HG03175 (cell line): ENCODE measurements around the gene PYGO1.
"Not testable (repeated sequence)": the region's sequence is repeated elsewhere in the genome, so short reads cannot be mapped to it uniquely, and the experiment has no call there.

Experiments used
- ATAC-seq: cut with Tn5 transposase; IDR thresholded peaks from one replicate; pipeline ENCODE4 v1.9.1; 2021; ENCODE audit warnings: mild to moderate bottlenecking, moderate library complexity; ENCODE audit not compliant: unreplicated experiment

Gene PYGO1

DNA sequence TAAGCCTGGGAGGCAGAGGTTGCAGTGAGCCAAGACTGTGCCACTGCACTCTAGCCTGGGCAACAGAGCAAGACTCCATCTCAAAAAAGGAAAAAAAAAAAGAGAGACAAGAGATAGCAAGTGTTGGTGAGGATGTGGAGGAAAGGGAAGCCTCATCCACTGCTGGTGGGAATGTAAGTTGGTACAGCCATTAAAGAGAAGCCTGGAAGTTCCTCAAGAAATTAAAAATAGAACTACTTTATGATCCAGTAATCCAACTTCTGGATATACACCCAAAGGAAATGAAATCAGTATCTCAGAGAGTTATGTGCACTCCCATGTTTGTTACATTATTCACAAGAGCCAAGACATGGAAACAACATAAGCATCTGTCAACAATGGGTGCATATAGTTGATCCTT, 14.9 kb downstream of the PYGO1 start:
- no peak for ATAC-seq

DNA sequence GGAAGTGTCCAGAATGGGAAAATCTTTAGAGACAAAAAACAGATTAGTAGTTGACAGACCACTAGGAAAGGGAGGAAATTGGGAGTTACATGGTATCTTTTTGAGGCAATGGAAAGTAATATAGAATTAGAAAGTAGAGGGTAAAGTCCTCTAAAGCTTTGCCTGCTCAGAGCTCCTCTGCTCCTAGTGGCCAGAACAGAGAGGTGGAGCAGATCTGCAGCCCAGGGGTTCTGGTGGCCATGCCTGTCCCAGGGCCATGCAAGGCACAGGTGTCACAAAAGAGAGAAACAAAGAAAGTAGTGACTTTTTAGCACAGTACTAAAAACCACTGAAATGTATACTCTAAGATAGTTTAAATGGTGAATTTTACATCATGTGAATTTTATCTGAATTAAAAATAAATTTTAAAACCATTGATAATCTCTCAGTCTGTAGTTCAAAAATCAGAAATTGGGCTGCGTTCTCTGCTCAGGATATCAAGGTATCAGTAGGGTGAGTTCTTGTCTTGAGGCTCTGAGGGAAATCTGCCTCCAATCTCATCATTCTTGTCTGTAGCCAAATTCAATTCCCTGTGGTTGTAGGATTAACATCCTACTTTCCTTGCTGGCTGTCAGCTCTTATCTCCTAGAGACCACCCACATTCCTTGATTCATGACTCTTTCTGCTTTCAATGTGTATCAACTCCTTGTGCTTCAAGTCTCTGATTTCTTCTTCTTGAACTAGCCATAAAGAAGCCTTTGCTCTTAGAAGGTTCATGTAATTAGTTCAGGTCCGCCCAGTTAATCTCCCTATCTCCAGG, 23.6 kb downstream of the PYGO1 start:
- no peak for ATAC-seq

DNA sequence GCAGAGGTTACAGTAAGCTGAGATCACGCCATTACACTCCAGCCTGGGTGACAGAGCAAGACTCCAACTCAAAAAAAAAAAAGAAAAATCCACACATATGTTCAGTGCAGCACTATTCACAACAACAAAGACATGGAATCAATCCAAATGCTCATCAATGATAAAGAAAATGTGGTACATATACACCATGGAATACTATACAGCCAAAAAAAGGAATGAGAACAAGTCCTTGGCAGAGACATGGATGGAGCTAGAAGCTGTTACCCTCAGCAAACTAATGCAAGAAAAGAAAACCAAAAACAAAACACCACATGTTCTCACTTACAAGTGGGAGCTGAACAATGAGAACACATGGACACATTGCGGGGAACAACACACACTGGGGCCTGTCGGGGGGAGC, 25.5 kb downstream of the PYGO1 start:
- no peak for ATAC-seq

DNA sequence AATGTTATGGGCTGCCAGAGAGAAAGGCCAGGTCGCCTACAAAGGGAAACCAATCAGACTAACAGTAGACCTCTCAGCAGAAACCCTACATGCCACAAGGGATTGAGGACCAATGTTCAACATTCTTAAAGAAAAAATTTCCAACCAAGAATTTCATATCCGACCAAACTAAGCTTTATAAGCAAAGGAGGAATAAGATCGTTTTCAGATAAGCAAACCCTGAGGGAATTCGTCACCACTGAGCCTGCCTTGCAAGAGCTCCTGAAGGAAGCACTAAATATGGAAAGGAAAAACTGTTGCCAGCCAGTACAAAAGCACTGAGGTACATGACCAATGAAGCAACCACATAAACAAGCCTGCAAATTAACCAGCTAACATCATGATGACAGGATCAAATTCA, 33.1 kb downstream of the PYGO1 start:
- no peak for ATAC-seq

DNA sequence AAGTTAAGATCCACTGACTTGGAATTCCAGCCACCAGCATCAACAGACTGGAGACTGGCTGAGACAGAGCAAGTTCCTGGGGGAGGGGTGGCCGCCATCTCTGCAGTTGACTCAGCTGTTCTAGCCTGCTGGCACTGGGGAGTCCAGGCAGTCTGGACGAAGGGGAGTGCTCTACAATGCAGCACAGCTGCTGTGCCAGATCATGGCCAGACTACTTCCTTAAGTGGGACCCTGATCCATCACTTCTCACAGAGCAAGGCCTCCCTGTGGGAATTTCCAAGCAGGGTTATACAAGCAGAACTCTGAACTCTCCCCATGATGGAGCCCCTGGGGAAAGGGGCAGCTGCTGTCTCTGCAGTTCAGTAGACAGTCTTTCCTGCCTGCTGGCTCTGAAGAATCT, 35.2 kb downstream of the PYGO1 start:
- no peak for ATAC-seq

DNA sequence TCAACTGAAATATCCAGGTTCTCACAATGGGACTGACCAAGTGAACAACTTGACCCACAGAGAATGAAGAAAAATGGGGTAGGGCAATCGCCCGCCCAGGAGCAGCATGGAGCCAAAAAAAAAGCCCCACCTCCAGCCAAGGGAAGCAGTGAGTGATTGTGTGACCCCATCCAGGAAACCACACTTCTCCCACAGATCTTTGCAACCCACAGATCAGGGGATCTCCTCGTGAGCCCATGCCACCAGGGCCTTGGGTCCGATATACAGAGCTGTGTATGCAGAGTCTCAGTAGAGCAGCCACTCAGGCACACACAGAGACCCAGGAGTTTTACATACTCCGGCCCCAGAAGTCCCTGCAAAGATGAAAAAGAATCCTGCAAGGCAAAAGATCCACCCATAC, 35.7 kb downstream of the PYGO1 start:
- no peak for ATAC-seq

DNA sequence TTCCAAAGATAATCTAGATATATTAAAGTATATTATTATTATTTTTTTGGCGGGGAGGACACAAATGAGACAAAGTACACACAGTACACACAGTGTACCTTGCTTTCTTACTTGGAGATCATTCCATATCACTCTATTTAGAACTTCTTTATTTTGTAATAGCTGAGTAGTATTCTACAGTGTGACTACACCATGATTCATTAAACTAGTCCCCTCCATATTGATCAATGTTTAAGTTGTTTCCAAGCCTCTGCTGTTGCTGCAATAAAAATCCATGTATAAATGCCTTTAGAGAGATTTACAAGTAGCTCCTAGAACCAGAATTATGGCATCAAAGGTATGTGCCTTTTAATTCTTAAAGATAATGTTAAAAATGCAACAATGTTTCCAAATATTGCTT, 38.8 kb downstream of the PYGO1 start:
- no peak for ATAC-seq

DNA sequence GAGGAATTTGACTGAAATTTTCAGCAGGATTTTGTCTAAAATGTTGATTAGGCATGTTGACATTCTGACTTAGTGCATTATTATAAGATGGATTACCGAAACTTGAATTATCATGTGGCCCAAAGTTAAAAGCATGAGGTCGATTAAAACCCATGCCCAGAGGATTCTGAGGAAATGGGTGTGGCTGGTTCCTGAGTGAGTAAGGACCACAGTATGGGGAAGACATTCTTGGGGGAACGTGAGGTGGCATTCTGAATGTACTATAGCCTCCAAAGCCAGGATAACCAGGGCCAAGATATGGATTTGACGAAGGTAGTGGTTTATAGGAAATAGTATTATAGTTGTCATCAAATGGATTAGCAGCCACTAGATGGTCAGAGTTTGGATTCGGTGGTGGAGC, 41.4 kb downstream of the PYGO1 start:
- ATAC-seq = no peak

DNA sequence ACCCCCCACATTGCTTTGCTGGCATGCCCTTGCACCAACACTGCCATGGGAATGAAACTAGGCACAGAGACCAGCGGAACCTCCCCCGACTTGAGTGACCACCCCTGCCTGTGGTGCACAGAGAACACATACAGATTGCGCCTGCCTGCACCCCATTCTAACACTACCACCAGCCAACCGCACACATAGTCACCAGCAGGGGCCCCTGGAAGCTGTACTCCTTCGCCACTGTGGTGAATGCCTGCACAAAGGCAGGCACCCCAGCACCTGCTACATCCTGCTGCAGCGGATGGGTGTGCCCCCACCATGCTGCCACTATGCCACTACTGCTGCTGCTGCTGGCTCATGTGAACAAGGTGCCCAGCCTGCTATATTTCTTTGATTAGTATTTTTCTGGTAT, 52.7 kb downstream of the PYGO1 start:
- no peak for ATAC-seq

DNA sequence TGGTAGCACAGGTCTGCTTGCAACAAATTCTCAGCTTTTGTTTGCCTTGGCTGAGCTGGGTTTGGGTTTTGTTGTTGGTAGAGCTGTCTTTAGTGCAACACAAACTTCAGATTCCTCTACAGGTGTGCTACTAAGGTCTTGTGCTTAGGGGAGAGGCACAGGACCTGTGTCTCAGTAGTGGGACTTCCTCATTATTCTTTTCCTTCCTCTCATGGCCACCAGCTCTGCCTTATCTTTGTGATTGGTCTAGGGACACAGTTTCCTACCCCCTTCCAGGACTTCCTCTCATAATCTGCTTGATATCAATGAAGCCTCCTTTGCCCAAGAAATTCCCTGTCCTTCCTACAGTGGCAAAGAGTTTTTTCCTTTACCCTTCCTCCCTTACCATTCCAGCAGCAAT, 55.2 kb downstream of the PYGO1 start:
- ATAC-seq = no peak

DNA sequence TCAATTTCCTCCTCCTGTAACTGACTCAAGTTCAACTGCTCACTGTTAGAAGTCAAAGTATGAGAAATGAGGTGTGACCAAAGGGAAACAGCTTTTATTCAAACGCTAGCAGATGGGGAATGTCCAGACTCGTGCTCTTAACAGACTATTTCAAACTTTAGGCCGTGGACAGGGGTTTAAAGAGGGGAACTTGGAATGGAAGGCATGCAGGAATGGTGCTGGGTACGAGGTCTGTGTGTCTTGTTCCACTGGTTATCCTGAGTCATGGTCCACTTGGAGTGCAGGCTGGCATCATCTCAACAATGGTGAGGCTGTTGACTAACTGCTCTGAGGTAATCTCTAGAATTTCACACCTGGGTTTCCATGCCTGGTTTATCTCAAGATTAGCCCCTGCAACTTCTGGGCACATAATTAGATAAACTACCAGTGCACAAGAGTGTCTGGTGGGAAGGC, 57.3 kb downstream of the PYGO1 start:
- ATAC-seq = no peak

DNA sequence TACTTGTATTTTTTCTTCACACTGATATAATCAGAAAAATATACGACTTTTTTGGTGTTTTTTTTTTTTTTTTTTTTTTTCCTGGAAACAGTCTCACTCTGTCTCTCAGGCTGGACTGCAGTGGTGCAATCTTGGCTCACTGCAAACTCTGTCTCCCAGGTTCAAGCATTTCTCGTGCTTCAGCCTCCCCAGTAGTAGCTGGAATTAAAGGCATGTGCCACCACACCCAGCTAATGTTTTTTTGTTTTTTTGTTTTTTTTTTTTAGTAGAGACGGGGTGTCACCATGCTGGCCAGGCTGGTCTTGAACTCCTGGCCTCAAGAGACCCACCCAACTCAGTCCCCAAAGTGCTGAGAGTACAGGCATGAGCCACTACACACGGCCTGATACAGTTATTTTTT, 59.3 kb downstream of the PYGO1 start:
- no peak for ATAC-seq

DNA sequence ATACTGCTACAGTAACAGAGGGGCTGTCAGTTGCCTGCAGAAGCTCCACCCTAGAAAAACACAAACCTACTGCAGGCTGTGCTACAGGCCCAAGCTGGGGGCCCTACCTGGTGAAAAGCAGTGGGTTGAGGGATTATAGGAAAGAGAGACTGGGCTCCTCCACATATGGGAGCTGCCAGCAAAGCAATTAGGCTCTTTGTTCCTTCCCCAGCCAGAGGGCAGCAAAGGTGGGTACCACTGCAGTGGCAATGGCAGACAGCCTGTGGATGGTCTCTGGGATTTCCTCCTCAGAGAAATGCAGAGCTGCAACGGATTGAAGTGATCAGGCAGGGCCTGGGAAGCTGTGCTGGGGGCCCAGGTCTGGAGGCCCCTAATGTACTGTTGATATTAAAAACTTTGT, 61.0 kb downstream of the PYGO1 start:
- no peak for ATAC-seq

DNA sequence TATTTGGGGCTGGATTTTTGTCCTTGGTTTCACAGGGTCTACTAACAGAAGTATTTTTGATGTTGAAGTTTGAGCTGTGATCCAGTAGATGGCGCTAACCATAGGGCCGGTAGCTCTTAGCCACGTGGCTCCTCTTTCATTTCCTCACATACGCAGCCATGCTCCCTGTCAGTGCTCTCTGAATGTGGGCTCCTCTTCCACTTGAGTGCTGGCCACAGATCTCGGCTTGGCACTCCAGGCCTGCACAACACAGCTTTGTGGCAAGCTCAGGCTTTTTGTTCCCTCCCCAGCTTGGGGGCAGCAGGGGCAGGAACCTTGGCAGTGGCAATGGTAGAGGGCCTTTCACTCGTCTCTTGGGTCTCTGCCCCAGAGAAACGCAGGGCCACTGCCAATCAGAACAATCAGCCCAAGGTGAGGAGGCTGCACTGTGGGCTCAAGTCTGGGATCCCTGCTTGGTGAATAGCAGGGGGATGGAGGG, 61.5 kb downstream of the PYGO1 start:
- ATAC-seq = peak; percentile 88

DNA sequence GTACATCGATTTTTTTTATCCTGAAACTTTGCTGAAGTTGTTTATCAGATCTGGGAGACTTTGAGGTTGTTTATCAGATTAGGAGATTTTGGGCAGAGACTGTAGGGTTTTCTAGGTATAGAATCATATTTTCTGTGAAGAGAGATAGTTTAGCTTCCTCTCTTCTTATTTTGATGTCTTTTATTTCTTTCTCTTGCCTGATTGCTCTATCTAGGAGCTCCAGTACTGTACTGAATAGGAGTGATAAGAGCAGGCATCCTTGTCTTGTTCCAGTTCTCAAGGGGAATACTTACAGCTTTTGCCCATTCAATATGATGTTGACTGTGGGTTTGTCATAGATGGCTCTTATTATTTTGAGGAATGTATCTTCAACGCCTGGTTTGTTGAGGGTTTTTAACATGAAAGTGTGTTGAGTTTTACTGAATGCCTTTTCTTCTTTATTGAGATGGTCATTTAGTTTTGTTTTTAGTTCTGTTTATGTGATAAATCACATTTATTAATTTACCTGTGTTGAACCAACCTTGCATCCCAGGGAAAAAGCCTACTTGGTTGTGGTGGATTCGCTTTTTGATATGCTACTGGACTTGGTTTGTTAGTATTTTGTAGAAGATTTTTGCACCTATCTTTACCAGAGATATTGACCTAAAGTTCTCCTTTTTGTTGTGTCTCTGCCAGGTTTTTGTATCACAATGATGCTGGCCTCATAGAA, 65.2 kb downstream of the PYGO1 start:
- ATAC-seq = no peak

DNA sequence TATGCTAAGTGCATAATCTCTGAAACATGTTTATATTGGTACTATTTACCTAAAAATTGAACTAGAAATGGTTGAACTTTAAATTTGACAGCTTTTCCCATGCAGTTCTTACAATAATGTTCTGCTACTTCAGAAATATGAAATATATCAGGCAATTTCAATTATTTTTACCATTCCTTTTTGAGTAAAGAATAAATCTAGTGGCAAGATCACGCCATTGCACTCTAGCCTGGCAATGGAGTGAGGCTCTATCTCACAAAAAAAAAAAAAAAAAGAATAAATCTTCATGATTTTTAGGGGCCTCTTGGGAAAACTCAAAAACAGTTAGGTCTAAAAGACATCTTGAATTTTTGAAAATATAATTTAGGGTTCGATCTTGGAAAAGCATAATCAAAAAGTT, 69.5 kb downstream of the PYGO1 start:
- ATAC-seq = no peak

DNA sequence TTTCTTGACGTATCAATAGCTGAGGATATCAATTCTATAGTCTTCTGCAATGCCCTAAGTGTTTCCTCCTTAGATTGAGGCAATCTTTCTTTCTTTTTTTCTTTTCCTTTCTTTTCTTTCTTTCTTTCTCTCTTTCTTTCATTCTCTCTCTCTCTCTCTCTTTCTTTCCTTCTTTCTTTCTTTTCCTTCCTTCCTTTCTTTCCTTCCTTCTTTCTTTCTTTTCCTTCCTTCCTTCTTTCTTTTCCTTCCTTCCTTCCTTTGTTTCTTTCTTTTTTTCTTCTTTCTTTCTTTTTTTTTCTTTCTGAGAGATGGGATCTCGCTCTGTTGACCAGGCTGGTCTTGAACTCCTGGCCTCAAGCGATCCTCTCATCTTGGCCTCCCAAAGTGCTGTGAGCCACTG, 70.1 kb downstream of the PYGO1 start:
- ATAC-seq = no peak

DNA sequence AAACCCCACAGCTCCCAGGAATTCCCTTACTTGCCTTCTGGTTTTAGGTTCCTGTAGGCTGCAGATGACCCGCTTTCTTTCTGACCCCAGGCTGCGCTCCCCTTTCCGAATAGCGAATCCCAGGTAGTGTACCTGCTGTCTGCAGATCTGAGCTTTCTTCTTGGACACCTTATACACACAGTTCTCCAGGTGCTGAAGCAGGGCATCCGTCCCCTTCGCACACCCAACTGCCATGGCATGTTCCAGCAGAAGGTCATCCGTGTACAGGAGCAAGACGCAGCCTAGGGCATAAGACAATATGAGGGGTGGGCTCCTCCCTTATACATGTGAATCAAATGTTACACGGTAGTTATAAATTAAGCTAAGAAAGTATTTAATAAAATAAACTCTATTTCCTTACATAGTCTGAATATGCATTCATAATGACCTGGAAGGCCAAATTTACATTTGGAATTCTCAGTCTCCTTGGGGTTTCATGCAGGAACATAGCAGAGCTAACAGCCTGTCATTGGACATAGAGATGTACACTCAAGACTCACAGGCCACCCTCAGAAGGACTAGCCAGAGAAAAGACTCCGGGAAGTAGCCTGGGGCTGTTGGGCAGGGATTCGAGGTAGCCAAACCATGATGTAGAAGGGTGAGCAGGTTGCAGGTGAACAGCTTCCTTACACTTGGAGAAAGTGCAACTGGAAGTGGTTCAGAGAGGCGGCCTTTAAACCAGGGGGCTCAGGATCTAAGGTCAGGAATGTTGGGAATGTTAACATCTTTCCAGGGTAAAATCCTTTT, 72.0 kb downstream of the PYGO1 start:
- ATAC-seq = no peak

DNA sequence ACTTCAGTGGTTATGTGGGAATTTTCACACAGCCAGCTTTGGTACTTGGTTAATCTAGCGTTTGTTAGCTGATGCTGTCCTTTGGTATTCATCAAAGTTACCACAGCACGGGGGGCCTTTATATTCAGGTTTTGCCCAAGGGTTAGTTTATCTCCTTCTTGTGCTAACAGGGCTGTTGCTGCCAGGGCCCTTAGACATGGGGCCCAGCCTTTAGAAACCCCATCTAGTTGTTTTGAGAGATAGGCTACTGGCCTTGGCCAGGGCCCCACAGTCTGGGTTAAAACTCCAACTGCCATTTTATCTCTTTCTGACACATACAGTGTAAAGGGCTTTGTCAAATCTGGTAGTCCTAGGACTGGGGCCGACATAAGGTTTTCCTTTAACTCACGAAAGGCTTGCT, 72.7 kb downstream of the PYGO1 start:
- ATAC-seq = no peak

DNA sequence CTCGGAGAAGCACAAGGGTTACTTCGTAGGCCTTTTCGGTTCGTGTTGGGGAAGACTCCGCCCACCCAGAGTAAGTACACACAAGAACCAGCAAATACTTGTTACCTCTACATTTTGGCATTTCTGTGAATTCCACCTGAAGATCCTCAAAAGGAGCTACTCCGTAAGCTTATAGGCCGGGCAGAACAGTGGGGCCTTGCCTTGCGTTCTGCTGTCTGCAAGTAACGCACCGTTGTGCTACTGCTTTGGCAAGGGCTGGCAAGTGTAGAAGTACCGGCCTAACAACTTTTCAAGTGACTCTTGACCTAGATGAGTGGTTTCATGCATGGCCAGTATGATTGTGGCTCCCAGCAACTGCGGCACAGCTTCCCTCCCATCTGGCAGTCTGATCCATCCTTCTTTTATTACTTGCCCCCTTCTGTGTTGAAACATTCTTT, 73.7 kb downstream of the PYGO1 start:
- no peak for ATAC-seq

DNA sequence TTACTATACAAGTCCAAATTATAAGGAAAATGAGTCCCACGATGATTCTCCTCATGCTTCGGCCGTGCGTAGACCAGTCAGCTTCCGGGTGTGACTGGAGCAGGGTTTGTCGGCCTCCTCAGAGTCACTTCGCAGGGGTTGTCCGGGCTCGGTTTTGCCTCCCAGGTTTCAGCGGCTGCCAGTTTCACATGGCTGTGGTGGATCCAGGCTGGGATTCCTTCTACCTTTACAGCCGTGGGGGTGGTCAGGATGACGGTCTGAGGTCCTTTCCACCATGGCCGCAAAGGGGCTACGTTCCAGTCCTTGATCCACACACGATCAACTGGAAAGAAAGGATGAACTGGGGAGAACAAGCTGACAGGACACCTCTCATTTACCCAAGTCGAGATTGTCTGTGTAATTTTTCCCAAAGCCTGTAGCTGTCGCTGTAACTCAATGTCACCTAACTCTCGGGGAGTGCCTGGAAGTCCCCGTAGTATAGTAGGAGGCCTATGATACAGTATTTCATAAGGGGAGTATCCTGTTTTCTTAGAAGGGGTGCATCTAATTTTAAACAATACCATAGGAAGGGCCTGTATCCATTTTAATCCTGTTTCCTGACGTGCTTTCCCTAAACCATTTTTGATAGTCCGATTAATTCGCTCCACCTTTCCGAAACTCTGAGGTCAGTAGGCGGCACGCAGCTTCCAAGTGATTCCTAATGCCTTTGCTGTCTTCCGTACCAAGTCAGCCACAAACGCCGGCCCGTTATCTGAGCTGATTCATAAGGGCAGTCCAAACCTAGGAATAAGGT, 74.3 kb downstream of the PYGO1 start:
- not testable (repeated sequence) for ATAC-seq
